Stimulated activated CD4-positive, alpha-beta T cell treated with anti-CD3 and anti-CD28 coated beads, Interleukin-1b, Interleukin-23, amount 100 ng/mL, for 24 hours (primary cell): ENCODE data around the gene RFC2.
"Not testable (repeated sequence)": the region's sequence is repeated elsewhere in the genome, so short reads cannot be mapped to it uniquely, and the experiment has no call there.

Source experiments
- DNase-seq, 4 experiments: peaks; one replicate each; pipeline ENCODE4 v3.0.0-alpha.2; 2020; ENCODE audit warnings: low read depth in 4 of 4, low spot score in 1 of 4

RFC2 gene

DNA sequence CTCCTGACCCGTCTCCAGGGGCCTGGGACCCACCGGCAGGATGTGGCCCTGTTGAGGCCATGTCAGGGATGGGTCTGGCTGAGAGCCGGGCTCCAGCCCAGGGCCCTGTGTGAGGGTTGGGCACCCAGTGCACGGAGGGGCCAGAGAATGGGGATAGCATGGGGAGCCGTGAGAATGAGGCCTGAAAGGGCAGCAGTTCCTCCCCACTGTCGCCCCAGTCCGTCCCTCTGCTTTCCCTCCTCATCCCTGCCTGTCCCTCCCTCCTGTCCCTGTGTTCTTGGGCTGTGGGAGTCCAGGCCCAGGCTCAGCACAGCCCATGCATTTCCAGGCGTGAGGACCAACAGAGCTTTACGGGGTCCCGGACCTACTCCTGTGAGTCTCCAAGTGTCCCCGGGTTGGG is 34.8 kb downstream of the RFC2 start:
- no peak for DNase-seq

DNA sequence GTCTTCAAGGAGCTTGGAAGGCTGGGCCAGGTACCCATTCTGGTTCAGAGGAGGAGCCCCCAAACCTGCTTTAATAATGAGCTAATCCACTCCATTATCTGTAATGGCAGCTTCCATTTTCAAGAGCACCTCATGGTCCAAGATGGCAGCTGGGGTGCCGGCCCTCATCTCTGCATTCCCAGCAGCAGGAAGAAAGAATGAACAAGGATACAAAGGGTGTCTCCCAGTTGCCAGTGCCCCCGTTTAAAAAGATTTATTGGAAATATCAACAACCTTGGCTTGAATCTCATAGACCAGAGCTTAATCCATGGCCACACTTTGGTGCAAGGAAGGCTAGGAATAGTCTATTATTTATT is 35.9 kb downstream of the RFC2 start:
- DNase-seq, result no peak

DNA sequence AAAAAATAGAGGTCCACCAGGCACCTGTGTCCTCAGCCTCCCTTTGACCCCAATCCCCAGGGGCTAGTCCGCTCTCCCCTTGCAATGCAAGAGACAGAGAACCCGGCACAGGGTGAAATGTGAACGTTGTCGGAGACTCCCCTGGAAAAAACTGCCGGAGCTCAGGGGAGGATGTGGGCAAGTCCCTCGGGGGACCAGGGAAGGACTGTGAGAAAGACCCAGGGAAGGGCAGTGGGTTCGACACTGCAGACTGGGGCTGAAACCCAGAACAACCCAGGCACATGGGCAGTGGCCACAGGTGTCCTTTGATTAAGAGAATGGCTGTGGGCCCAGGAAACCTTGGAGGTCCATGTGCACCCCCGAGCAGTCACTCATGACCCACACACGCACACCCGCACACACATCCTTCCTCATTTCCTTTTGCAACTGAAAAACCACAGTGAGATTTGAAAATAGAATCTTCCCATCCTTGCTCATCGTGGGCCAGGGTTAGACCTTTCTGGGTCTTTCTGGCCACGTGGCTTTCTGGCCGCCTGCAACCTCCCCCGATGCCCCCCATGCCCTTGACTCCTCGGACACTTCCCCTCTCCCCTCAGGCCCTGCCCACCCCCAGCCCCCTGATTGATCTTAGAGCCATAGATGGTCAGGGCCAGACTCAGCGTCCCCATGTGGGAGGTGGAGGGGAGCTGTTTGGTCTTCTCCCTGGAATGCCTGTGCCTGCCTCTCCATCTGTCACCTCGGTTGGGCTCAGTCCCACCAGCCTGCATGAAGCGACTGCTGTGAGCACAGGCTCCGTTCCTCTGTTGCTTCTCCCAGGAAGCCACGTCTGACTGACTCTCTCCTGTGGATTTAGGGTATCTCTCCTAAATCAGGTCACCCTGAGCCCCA is 36.5 kb downstream of the RFC2 start:
- DNase-seq, result no peak

DNA sequence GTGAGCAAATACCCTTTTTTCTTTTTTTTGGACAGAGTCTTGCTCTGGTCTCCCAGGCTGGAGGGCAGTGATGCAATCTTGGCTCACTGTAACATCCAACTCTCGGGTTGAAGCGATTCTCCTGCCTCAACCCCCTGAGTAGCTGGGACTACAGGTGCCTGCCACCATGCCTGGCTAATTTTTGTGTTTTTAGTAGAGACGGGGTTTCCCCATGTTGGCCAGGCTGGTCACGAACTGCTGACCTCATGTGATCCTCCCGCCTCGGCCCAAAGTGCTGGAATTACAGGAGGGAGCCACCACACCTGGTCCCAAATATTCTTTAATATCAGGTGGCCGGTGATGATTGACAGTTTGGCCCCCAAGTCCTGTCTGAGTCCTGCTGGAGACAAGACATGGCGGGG is 37.8 kb downstream of the RFC2 start:
- no peak for DNase-seq

DNA sequence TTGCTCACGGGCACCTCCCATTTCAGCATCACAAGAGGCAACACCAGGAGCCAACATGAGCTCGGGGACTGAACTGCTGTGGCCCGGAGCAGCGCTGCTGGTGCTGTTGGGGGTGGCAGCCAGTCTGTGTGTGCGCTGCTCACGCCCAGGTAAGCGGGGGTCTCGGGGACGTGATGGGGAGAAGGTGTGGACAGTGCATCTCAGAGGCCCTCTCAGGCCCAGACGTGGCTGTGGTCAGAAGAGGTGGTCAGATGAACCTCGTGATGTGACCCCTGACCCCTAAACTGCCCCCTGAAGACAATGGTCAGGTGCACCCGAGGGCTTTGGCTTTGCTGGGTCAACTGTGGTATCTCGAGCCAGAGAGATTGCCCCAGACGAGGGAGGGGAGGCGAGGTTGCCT is 38.3 kb downstream of the RFC2 start:
- DNase-seq, result no peak

DNA sequence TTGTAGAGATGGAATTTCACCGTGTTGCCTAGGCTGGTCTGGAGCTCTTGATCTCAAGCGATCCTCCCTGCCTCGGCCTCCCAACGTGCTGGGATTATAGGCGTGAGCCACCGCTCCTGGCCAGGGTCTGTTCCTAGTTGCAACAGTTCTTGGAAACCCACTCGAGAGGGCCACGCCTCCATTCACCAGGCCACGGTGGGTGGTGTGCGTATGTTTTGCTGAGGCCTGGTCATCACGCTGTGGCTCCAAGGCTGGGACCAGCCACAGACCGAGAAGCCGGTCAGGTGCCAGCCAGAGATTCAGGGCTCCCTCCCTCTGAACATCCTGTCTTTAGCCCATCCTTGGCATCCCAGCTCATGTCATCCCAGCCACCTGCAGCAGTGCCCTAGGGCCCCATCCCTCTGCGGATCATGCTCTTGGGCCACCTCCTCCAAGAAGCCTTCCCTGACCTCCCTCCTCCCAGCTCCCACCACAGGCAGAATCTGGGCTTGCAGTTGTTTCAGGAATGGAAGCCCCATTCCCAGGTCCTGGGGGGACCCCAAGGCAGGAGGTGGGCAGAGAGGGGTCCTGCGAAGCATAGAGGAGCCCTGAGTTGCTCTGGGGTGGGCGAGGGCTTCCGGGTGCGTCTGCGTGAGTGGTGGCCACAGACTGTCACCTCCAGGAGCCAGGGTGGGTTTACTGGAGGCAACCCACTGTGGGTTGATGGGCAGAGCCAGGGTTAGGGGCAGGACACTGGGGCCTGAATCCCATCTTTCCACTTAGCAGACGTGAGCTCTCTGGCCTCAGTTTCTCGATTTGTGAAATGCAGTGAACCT is 39.2 kb downstream of the RFC2 start:
- DNase-seq, result no peak

DNA sequence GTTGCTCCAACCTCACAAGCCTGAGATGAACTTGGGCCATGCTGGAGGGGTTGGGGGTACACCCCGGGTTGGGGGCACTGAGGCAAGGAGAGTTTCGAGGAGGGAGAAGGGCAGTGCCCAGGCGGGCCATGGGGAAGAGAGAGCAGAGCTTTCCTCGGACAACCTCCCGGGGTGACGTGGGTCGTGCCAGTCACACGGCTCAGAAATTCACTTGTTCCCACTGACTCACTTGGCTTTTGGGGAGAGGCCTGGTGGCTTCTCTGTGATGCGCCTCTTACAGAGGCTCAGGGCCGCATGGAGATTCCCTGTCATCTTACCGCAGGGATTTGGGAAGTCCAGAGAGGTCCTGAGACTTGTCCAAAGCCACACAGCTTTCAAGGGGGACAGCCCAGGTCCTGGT is 41.5 kb downstream of the RFC2 start:
- DNase-seq, result no peak

DNA sequence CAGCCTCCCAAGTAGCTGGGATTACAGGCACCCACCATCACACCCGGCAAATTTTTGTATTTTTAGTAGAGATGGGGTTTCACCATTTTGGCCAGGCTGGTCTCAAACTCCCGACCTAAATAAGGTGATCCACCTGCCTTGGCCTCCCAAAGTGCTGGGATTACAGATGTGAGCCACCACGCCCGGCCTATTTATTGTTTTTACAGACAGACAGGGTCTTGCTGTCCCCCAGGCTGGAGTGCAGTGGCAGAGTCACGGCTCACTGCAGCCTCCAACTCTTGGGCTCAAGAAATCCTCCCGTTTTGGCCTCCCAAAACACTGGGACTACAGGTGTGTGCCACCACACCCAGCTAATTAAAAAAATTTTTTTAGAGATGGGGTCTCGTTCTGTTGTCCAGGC is 46.0 kb downstream of the RFC2 start:
- DNase-seq, result not testable (repeated sequence)

DNA sequence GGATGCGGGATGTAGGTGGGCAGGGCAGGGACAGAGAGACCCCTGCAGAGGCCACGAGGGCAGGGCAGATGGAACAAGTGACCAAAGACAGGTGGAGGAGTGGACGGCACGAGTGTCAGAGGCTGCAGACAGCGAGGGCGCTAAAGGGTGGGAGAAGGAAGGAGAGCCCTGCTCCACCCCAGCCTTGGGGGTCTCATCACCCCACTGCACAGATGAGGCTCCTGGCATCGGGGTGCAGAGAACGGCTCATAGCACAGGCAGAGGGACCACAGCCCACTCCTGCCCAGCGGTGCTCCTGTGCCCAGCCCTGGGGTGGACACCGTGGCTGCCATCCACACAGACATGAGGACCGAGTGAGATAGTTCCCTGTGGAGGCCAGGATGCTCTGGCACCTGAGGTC is 46.6 kb downstream of the RFC2 start:
- DNase-seq, result no peak

DNA sequence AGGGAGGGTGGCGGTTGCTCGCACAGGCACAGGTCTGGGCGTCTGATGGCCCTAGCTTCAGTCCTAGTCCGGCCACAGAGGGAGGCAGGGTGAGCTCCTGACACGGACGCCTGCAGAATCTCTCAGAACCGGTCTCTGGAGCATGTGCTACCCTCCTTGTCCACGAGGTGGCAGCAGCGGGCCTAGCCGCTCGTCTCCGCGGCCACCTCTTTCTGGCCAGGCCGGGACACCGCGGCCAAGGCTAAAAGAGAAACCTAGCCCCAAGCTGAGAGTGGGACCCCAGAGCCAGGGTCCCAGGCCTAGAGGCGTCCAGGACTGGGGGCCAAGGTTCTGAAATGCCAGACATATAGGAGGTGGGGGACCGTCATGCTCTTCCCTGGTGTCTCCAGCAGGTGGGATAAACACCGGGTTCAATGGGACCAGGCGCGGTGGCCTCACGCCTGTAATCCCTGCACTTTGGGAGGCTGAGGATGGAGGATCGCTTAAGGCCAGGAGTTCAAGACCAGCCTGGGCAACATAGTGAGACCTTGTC is 47.5 kb downstream of the RFC2 start:
- peak; percentile 55 to 79 (median 65) for DNase-seq

DNA sequence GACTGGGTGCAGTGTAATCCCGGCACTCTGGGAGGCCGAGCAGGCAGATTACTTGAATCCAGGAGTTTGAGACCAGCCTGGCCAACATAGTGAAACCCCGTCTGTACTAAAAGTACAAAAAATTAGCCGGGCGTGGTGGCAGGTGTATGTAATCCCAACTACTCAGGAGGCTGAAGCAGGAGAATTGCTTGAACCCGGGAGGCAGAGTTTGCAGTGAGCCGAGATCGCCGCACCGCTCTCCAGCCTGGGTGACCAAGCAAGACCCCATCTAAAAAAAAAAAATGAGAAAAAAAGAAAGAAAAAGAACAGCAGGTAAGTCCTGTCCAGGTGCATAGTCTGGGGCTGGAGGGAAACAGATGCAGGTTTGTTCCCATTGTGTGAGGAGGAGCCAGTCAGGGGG is 48.1 kb downstream of the RFC2 start:
- DNase-seq, result not testable (repeated sequence)

DNA sequence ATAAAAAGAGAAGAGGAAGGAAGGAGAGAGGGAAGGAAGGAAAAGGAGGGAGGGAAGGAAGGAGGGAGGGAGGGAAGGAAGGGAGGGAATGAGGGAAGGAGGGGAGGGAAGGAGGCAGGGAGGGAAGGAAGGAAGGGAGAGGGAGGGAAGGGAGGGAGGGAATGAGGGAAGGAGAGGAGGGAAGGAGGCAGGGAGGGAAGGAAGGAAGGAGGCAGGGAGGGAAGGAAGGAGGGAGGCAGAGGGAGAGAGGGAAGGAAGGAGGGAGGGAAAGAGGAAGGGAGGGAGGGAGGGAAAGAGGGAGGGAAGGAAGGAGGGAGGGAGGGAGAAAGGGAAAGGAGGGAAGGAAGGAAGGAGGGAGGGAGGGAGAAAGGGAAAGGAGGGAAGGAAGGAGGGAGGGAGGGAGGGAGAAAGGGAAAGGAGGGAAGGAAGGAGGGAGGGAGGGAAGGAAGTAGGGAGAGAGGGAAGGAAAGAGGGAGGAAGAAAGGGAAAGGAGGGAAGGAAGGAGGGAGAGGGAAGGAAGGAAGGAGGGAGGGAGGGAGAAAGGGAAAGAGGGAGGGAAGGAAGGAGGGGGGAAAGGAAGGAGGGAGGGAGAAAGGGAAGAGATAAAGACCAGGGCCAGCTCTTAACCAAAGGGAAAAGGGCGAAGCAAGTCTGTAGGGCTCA is 50.1 kb downstream of the RFC2 start:
- no peak for DNase-seq

DNA sequence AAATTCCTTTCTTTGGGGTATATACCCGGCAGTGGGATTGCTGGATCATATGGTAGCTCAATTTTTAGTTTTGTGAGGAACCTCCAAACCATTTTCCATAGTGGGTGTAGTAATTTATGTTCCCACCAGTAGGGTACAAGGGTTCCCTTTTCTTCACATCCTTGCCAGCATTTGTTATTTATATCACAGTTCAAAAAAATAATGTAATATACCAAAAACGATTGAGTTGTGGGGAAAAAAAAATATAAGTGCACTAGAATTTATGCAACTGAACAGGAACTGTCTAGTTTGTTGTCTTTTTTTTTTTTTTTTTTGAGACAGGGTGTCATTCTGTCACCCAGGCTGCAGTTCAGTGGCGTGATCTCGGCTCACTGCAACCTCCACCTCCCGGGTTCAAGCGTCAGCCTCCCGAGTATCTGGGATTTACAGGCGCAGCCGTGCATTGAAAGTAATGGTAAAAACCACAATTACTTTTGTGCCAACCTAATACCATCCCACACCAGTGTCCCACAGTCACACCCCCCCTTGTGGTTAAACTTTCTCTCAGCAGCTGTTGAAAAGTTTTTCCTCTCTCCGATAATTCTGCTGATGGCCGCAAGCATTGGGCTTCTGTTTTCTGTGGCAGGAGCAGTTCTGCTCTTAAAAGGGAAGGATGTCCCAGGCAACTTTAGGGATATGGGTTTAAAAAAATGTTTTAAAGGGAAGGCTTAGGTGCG is 51.2 kb downstream of the RFC2 start:
- DNase-seq, result no peak

DNA sequence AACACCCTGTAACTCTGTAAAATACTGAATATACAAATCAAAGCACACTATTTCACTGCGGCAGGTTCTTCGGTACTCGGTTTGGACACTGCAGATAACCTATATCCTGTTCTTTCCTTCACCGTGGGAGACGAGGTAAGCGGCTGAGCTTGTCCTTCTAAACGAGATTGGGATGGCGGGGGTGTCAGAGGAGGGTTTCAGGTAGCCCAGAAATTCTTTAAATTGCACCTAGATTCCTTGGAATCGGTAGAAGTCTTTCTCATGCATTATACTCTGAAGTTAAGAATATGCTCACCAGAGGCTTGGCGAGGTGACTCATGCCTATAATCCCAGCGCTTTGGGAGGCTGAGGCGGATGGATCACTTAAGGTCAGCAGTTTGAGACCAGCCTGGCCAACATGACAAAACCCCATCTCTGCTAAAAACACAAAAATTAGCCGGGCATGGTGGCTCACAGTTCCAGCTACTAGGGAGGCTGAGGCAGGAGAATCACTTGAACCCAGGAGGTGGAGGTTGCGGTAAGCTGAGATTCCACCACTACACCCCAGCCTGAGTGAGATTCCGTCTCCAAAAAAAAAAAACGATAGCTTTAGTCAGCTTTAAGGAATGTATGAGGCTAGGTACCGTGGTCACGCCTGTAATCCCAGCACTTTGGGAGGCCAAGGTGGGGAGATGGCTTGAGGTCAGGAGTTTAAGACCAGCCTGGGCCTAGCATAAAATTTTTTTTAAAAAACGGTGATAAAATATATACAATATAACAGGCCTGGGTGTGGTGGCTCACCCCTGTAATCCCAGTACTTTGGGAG is 54.4 kb downstream of the RFC2 start:
- no peak for DNase-seq

DNA sequence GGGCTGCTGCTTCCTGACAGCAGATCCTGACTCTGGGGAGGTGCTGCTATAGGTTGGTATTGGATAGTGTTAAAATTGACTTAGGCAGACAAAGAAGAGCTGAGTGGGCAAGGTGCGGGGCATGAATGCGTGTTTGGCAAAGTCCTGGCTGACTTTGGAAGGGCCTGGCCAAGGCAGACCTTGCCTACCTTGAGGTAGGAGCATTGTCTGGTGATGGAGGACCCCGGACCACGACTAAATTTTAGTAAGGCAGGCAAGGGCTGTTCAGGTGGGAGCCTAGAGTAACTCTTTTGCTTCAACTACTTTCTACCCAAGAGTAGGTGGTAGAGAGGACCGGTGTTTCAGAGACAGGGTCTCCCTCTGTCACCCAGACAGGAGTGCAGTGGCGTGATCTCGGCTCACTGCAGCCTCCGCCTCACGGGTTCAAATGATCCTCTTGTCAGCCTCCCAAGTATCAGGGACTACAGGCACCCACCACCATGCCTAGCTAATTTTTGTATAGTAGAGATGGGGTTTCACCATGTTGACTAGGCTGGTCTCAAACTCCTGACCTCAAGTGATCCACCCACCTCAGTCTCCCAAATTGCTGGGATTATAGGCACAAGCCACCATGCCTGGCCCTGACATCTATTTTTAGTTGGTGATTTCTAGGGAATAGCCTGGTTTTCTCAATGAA is 56.6 kb downstream of the RFC2 start:
- DNase-seq, result no peak

DNA sequence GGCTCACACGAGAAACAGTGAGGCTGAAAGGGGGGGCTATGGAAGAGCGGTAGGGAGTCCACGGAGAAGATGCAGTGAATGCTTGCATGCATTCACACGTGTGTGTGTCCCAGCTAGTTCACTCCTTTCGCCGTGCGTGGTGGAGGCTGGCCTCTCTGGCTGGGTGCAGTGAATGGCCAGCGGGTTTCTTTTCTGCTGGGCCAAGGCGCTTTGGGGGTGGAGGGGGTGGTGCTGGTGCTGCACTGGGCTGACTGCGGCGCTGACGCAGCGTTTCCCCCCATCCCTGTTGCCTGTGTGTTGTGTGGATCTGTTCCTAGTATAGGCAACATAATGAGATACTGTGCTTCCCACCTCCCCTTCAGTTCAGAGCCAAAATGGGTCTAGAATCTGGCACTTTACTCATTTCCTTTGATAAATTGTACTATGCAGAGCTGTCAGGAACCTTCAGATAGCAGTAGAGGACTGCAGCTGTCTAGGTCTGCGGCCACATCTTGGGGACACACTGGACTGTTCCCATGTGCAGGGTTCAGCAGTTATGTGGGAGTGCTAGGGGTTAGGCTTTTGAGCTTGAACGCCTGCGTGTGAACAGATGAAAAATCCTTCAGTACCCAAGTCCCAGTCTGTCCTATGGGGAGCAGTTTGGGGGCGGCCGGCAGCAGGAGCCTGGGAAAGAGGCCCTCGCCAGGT is 58.1 kb downstream of the RFC2 start:
- DNase-seq, result not testable (repeated sequence)

DNA sequence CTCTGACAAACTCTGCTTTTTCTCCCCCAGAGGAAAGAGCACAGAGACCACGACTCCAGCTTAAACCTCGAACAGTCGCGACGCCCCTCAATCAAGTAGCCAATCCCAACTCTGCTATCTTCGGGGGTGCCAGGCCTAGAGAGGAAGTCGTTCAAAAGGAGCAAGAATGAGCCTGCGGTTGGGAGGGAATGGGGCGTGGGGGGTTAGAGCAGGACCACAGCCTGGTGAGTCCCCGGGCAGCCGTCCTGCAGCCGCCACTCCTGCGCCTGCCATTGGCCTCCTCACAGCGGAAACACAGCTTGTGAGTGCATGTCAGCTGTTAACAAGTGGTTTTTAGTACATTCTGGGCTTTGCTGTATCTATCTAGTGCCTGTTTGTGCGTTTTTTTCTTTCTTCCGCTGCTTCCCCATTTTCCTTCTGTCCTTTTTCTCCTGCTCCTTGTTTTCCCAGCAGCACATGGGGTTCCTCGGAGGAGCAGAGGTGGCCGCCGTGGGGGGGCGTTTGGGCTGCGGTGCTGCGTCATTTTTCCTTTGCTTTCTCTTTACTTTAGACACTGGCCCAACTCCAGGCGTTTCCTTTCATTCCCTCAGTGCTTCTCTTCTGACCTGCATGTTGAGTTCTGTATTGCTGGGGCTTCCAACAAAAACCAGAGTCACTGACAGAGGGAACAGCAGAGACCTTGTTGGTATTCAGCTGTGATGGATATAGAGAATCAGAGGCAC is 58.9 kb downstream of the RFC2 start:
- not testable (repeated sequence) for DNase-seq

DNA sequence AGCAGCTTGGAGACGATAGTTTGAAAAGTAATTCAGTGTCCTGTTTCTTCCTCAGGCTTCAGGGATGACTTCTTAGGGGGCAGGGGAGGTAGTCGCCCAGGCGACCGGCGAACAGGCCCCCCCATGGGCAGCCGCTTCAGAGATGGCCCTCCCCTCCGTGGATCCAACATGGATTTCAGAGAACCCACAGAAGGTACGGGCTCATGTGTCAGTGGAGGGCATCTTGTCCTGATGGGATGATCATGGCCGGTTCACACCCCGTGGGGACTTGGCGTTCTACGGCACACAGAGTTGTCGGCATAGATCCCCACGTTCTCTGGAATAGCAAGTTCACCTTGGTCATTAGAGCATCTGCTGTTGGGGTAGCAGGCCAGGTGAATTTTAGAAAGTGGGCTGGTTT is 59.5 kb downstream of the RFC2 start:
- DNase-seq, result no peak
